Chondrocyte (in vitro differentiated cells): Measurements from ENCODE around the gene SIPA1L3. TPM values are rescaled to one million over a fixed set of nuclear protein-coding genes. Genes with fewer than 3 reads are reported as not detected.
"Not testable (repeated sequence)": the region's sequence is repeated elsewhere in the genome, so short reads cannot be mapped to it uniquely, and the experiment has no call there.

ENCODE experiments used
- DNase-seq: peaks from one replicate; pipeline ENCODE4 v3.0.0; 2021; ENCODE audit warnings: mixed read lengths, low spot score
- H3K27ac Mint-ChIP-seq: one replicate; pipeline ENCODE4 v1.8.0; 2021; ENCODE audit warnings: mild to moderate bottlenecking, moderate library complexity, mixed read lengths; ENCODE audit not compliant: unreplicated experiment
- H3K27me3 Mint-ChIP-seq: 2 replicates; pipeline ENCODE4 v1.8.0; 2021; ENCODE audit warnings: low read depth, mixed read lengths
- H3K36me3 Mint-ChIP-seq: 2 replicates; pipeline ENCODE4 v1.8.0; 2021; ENCODE audit warnings: low read depth, mixed read lengths
- H3K4me1 Mint-ChIP-seq: 2 replicates; pipeline ENCODE4 v1.8.0; 2021; ENCODE audit warnings: low read depth, mild to moderate bottlenecking, mixed read lengths
- H3K4me3 Mint-ChIP-seq: one replicate; pipeline ENCODE4 v1.8.0; 2021; ENCODE audit warnings: mild to moderate bottlenecking, moderate library complexity, mixed read lengths; ENCODE audit not compliant: unreplicated experiment
- H3K9me3 Mint-ChIP-seq: 2 replicates; pipeline ENCODE4 v1.8.0; 2021; ENCODE audit warnings: low read depth, mixed read lengths
- CTCF ChIP-seq: fragments of 200-600 bp; sonication (generic); IDR thresholded peaks from 2 replicates; pipeline ENCODE4 v1.5.0; 2021; ENCODE audit warnings: antibody characterized with exemption, mild to moderate bottlenecking, moderate library complexity
- total RNA-seq: library from RNA; stranded (reverse); gene quantifications from 3 replicates; pipeline ENCODE4 v1.2.1, GENCODE V29; 2021

The SIPA1L3 gene
- total RNA-seq, 1 donor from 2014 or later: 17.5 TPM

- no peak for TF ChIP-seq CTCF
- H3K9me3 Mint-ChIP-seq: peaks cover 4% of the 10 kb centered on the region
Measured at GRCh38 chr19:38025909-38026307, 118.9 kb downstream of the SIPA1L3 start.

GRCh38 chr19:38028913-38029510 lies 122.0 kb downstream of the SIPA1L3 start:
- H3K4me1 Mint-ChIP-seq: peaks cover 51% of the 10 kb centered on the region
- TF ChIP-seq CTCF: no peak
- DNase-seq: no peak
- peaks cover 9% of the 10 kb centered on the region for H3K9me3 Mint-ChIP-seq
- peak overlapping the region; percentile 87 for H3K27ac Mint-ChIP-seq
- H3K27me3 Mint-ChIP-seq: no peaks in the 10 kb centered on the region
- peaks cover 4% of the 10 kb centered on the region for H3K36me3 Mint-ChIP-seq
- peak overlapping the region; percentile 9 for H3K4me3 Mint-ChIP-seq

More at GRCh38 chr19:38025909-38026307, 118.9 kb downstream of the SIPA1L3 start:
- H3K36me3 Mint-ChIP-seq: no peaks in the 10 kb centered on the region
- H3K27me3 Mint-ChIP-seq: no peaks in the 10 kb centered on the region
- H3K27ac Mint-ChIP-seq: no peak overlapping the region
- DNase-seq: no peak
- H3K4me3 Mint-ChIP-seq: no peak overlapping the region
- peaks cover 34% of the 10 kb centered on the region for H3K4me1 Mint-ChIP-seq

GRCh38 chr19:38030001-38030400 lies 123.0 kb downstream of the SIPA1L3 start:
- not testable (repeated sequence) for H3K9me3 Mint-ChIP-seq, H3K27me3 Mint-ChIP-seq, H3K27ac Mint-ChIP-seq, H3K36me3 Mint-ChIP-seq, DNase-seq, H3K4me3 Mint-ChIP-seq
- peaks cover 61% of the 10 kb centered on the region for H3K4me1 Mint-ChIP-seq

GRCh38 chr19:38030686-38031422 lies 123.8 kb downstream of the SIPA1L3 start:
- no peaks in the 10 kb centered on the region for H3K27me3 Mint-ChIP-seq
- peak overlapping the region; percentile 88 for H3K27ac Mint-ChIP-seq
- no peak for TF ChIP-seq CTCF
- H3K4me3 Mint-ChIP-seq: no peak overlapping the region
- H3K36me3 Mint-ChIP-seq: peaks cover 4% of the 10 kb centered on the region
- H3K4me1 Mint-ChIP-seq: peaks cover 70% of the 10 kb centered on the region
- DNase-seq: no peak
- peaks cover 9% of the 10 kb centered on the region for H3K9me3 Mint-ChIP-seq

GRCh38 chr19:38031423-38031770 lies 124.4 kb downstream of the SIPA1L3 start:
- Mint-ChIP-seq H3K36me3 (peaks cover 4% of the 10 kb centered on the region), H3K4me1 (peaks cover 75% of the 10 kb centered on the region), H3K27me3 (no peaks in the 10 kb centered on the region), H3K27ac (peak overlapping the region; percentile 88), H3K4me3 (no peak overlapping the region), H3K9me3 (peaks cover 9% of the 10 kb centered on the region)
- no peak for TF ChIP-seq CTCF
- no peak for DNase-seq
